Stimulated activated CD4-positive, alpha-beta T cell treated with anti-CD3 and anti-CD28 coated beads, Interleukin-2, amount 100 ng/mL, for 48 hours (primary cell): Measurements from ENCODE around the gene LIPT2.

Source experiments
- DNase-seq, 2 donors: peaks; one replicate each; pipeline ENCODE4 v3.0.0-alpha.2; 2020

Gene LIPT2

GRCh38 chr11:74464746-74465145 lies 28.8 kb downstream of the LIPT2 start:
- DNase-seq: no peak

- no peak for DNase-seq
Observed at GRCh38 chr11:74463216-74463615, 30.3 kb downstream of the LIPT2 start.

GRCh38 chr11:74462631-74463030 lies 30.9 kb downstream of the LIPT2 start:
- DNase-seq: no peak

- no peak for DNase-seq
Observed at GRCh38 chr11:74462009-74462408, 31.5 kb downstream of the LIPT2 start.

GRCh38 chr11:74460481-74461154 lies 32.9 kb downstream of the LIPT2 start:
- DNase-seq: no peak

- no peak for DNase-seq
Observed at GRCh38 chr11:74460065-74460464, 33.5 kb downstream of the LIPT2 start.

- DNase-seq: no peak
Observed at GRCh38 chr11:74459584-74459983, 33.9 kb downstream of the LIPT2 start.

- no peak for DNase-seq
Observed at GRCh38 chr11:74457356-74457755, 36.2 kb downstream of the LIPT2 start.

- peak; percentile 62 to 68 for DNase-seq
Observed at GRCh38 chr11:74453373-74453975, 40.0 kb downstream of the LIPT2 start.

- no peak for DNase-seq
Observed at GRCh38 chr11:74452366-74452765, 41.2 kb downstream of the LIPT2 start.

GRCh38 chr11:74450318-74450717 lies 43.2 kb downstream of the LIPT2 start:
- DNase-seq: no peak

GRCh38 chr11:74449369-74449931 lies 44.1 kb downstream of the LIPT2 start:
- DNase-seq: peak; percentile 14 to 23

GRCh38 chr11:74447720-74448119 lies 45.8 kb downstream of the LIPT2 start:
- DNase-seq: no peak

GRCh38 chr11:74446532-74446938 lies 47.0 kb downstream of the LIPT2 start:
- DNase-seq: no peak

GRCh38 chr11:74444173-74444826 lies 49.2 kb downstream of the LIPT2 start:
- no peak for DNase-seq

- no peak for DNase-seq
Observed at GRCh38 chr11:74443071-74443864, 50.3 kb downstream of the LIPT2 start.

GRCh38 chr11:74442636-74443035 lies 50.9 kb downstream of the LIPT2 start:
- DNase-seq: no peak
